H1 (cell line): ENCODE measurements around the gene DFFB. TPM values are rescaled to one million over a fixed set of nuclear protein-coding genes. Genes with fewer than 3 reads are reported as not detected.

ENCODE experiments used
- POLR2A ChIP-seq, 2 experiments: IDR thresholded peaks; 1 replicate in 1 of 2; 2 replicates in 1 of 2; pipeline ENCODE4 v1.6.1; 2011; ENCODE audit warnings: low read depth in 2 of 2, low read length in 2 of 2, mild to moderate bottlenecking in 2 of 2; ENCODE audit errors: control extremely low read depth in 1 of 2
- SAP30 ChIP-seq: fragments of 300-600 bp; sonication (generic); IDR thresholded peaks from 2 replicates; pipeline ENCODE4 v1.7.1; 2012; ENCODE audit warnings: low read length, moderate library complexity, mild to moderate bottlenecking, inconsistent platforms; ENCODE audit not compliant: insufficient read depth, insufficient replicate concordance
- polyA plus RNA-seq, 7 experiments: library from polyadenylated mRNA; depleted of rRNA in 3 of 7; stranded (reverse) in 5 of 7; unstranded in 2 of 7; fragments of >200 nt in 5 of 7; fragments of 200-250 nt in 2 of 7; gene quantifications; 1 replicate in 5 of 7; 2 replicates in 1 of 7; 4 replicates in 1 of 7; pipeline versions ENCODE4 v1.2.1 to v1.2.3, GENCODE V29; 2011 to 2013; ENCODE audit warnings: missing spikeins in 2 of 7, mixed read lengths in 2 of 7
- total RNA-seq: library from RNA; stranded (reverse); fragmentation: NEBNext Ultra II Directional; extraction: Animal tissue kit (Norgen Biotek cat#: 25700); gene quantifications from 2 replicates; pipeline ENCODE4 v1.2.1, GENCODE V29; 2021
- TF ChIP-seq, protein P1 (sequence below): fragments of 300-600 bp; sonication (generic); IDR thresholded peaks from 2 replicates; pipeline ENCODE4 v1.7.1; 2012; ENCODE audit warnings: low read length, moderate library complexity, mild to moderate bottlenecking, inconsistent platforms; ENCODE audit not compliant: insufficient replicate concordance
- TF ChIP-seq, protein P2 (sequence below): IDR thresholded peaks from 2 replicates; pipeline ENCODE4 v1.6.1; 2012; ENCODE audit warnings: inconsistent platforms

DFFB gene
- total and polyA plus RNA-seq, 2 of the 8 experiments (the other 6 are each of a cell fraction or from before 2014, with no cell fraction given) = 8.6 to 11.9 TPM

DNA sequence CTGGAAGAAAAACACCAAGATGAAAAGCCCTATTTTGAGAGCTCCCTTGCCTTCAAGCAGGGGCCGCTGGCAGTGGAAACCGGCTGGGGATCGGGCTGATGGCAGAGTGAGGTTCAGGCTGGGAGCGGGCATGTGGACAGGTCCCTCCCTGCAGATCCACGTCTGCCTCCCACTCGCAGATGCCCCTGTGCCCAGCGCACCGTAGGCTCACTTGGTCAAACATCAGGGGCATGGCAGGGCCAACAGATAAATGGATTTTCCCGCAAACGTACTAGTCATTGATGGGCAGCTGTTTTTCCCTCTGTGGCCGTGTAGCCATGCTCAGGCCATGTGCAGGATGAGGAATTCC lies 49.4 kb downstream of the DFFB start (continued):
- TF ChIP-seq, protein P1, sequence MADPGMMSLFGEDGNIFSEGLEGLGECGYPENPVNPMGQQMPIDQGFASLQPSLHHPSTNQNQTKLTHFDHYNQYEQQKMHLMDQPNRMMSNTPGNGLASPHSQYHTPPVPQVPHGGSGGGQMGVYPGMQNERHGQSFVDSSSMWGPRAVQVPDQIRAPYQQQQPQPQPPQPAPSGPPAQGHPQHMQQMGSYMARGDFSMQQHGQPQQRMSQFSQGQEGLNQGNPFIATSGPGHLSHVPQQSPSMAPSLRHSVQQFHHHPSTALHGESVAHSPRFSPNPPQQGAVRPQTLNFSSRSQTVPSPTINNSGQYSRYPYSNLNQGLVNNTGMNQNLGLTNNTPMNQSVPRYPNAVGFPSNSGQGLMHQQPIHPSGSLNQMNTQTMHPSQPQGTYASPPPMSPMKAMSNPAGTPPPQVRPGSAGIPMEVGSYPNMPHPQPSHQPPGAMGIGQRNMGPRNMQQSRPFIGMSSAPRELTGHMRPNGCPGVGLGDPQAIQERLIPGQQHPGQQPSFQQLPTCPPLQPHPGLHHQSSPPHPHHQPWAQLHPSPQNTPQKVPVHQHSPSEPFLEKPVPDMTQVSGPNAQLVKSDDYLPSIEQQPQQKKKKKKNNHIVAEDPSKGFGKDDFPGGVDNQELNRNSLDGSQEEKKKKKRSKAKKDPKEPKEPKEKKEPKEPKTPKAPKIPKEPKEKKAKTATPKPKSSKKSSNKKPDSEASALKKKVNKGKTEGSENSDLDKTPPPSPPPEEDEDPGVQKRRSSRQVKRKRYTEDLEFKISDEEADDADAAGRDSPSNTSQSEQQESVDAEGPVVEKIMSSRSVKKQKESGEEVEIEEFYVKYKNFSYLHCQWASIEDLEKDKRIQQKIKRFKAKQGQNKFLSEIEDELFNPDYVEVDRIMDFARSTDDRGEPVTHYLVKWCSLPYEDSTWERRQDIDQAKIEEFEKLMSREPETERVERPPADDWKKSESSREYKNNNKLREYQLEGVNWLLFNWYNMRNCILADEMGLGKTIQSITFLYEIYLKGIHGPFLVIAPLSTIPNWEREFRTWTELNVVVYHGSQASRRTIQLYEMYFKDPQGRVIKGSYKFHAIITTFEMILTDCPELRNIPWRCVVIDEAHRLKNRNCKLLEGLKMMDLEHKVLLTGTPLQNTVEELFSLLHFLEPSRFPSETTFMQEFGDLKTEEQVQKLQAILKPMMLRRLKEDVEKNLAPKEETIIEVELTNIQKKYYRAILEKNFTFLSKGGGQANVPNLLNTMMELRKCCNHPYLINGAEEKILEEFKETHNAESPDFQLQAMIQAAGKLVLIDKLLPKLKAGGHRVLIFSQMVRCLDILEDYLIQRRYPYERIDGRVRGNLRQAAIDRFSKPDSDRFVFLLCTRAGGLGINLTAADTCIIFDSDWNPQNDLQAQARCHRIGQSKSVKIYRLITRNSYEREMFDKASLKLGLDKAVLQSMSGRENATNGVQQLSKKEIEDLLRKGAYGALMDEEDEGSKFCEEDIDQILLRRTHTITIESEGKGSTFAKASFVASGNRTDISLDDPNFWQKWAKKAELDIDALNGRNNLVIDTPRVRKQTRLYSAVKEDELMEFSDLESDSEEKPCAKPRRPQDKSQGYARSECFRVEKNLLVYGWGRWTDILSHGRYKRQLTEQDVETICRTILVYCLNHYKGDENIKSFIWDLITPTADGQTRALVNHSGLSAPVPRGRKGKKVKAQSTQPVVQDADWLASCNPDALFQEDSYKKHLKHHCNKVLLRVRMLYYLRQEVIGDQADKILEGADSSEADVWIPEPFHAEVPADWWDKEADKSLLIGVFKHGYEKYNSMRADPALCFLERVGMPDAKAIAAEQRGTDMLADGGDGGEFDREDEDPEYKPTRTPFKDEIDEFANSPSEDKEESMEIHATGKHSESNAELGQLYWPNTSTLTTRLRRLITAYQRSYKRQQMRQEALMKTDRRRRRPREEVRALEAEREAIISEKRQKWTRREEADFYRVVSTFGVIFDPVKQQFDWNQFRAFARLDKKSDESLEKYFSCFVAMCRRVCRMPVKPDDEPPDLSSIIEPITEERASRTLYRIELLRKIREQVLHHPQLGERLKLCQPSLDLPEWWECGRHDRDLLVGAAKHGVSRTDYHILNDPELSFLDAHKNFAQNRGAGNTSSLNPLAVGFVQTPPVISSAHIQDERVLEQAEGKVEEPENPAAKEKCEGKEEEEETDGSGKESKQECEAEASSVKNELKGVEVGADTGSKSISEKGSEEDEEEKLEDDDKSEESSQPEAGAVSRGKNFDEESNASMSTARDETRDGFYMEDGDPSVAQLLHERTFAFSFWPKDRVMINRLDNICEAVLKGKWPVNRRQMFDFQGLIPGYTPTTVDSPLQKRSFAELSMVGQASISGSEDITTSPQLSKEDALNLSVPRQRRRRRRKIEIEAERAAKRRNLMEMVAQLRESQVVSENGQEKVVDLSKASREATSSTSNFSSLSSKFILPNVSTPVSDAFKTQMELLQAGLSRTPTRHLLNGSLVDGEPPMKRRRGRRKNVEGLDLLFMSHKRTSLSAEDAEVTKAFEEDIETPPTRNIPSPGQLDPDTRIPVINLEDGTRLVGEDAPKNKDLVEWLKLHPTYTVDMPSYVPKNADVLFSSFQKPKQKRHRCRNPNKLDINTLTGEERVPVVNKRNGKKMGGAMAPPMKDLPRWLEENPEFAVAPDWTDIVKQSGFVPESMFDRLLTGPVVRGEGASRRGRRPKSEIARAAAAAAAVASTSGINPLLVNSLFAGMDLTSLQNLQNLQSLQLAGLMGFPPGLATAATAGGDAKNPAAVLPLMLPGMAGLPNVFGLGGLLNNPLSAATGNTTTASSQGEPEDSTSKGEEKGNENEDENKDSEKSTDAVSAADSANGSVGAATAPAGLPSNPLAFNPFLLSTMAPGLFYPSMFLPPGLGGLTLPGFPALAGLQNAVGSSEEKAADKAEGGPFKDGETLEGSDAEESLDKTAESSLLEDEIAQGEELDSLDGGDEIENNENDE = no peak
- TF ChIP-seq, protein P2, sequence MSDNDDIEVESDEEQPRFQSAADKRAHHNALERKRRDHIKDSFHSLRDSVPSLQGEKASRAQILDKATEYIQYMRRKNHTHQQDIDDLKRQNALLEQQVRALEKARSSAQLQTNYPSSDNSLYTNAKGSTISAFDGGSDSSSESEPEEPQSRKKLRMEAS = no peak
- TF ChIP-seq SAP30 (no peak), POLR2A (IDR thresholded peaks at IDR 0.05; ENCODE audit: control extremely low read depth in 1 of 2, low read depth in 2 of 2, low read length in 2 of 2) (no peak)
